GM18517 (cell line): ENCODE results near the gene NRF1.
"Not testable (repeated sequence)": the region's sequence is repeated elsewhere in the genome, so short reads cannot be mapped to it uniquely, and the experiment has no call there.

Experiments
- ATAC-seq: cut with Tn5 transposase; IDR thresholded peaks from one replicate; pipeline ENCODE4 v1.9.1; 2021; ENCODE audit warnings: mild to moderate bottlenecking, moderate library complexity; ENCODE audit not compliant: unreplicated experiment

NRF1 gene

DNA sequence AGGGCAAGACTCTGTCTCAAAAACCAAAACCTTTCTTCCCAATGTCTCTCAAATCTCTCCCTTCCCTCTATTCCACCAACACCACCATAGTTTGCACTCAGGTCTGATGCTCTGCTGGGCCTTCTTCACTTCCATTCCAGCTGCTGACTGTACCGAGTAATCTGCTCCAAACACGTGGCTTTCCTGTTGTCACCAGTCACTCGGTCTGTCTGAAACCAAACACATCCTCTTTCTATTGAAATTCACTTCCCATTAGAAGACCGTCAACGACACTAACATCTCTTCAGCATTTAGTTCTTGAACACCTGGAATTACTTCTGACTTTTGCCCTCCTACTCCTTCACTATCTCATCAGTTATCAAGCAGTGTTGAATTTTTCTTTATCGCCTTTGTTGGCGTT lies 4.7 kb upstream of the NRF1 start:
- no peak for ATAC-seq

DNA sequence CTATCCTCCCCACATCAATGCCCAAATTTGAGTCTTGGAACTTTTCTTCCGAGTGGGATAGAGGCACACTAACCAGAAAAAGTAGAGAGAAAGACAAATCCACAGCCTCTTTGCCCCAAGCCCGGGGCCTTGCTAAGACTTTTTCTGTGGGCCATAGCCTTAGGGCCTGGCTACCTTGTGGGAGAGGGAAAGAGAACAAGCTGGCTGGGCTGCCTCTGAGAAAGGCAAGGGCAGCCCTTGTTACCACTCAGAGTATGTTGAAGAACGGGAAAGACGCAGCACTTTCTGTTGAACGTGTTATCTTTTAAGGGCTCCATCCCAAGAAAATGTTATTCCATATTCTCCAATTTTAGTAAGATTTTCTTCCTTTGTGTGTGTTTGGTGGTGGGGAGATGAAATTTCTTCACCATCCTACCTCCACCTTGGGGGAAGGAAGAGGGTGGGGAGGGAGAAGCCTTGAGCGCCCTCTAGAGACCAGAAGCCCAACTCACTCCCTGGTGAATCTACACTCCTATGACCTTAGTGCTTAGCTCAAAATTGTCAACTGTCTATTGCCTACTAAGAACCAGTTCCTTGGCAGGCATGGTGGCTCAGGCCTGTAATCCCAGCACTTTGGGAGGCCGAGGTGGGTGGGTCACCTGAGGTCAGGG lies 3.9 kb upstream of the NRF1 start:
- ATAC-seq: no peak

DNA sequence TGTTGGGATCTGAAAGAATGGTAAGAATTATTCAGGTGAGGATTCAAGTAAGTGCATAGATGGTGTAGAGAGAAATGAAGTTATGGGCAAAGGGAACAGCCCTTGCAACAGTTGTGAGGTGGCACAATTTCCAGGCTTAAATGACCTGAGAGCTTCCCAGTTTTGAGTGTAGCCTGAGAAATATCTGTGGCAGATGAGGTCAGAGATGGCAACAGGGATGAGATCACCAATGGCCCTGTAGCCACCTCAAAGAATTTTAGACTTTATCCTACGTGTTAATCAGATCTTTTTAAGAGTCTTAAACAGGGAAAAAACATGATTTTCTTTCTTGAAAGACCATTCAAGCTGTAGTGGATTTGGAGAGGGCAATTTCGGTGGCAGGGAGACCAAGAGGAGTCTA lies 1.9 kb upstream of the NRF1 start:
- no peak for ATAC-seq

DNA sequence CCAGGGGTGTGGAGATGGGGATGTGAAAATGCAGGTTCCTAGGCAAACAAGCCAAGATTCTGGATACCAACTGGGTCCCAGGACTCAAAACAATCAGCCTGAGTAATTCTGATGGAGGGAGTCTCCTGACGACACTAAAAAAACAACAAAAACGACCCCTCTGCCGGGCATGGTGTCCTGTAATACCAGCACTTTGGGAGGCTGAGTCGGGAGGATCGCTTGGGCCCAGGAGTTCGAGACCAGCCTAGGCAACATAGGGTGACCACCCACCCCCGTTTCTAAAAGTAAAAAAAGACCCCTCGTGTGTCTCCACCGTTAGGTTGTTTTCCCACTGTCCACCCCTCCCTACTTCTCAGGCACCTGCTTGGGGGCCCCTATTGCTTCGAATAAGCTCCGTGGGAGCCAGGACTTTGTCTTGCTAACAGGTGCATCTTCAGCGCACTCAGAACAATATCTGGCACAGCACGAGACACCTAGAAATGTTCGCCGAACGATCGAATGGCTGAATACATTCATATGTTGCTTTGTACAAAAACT lies 743 bp upstream of the NRF1 start:
- no peak for ATAC-seq

DNA sequence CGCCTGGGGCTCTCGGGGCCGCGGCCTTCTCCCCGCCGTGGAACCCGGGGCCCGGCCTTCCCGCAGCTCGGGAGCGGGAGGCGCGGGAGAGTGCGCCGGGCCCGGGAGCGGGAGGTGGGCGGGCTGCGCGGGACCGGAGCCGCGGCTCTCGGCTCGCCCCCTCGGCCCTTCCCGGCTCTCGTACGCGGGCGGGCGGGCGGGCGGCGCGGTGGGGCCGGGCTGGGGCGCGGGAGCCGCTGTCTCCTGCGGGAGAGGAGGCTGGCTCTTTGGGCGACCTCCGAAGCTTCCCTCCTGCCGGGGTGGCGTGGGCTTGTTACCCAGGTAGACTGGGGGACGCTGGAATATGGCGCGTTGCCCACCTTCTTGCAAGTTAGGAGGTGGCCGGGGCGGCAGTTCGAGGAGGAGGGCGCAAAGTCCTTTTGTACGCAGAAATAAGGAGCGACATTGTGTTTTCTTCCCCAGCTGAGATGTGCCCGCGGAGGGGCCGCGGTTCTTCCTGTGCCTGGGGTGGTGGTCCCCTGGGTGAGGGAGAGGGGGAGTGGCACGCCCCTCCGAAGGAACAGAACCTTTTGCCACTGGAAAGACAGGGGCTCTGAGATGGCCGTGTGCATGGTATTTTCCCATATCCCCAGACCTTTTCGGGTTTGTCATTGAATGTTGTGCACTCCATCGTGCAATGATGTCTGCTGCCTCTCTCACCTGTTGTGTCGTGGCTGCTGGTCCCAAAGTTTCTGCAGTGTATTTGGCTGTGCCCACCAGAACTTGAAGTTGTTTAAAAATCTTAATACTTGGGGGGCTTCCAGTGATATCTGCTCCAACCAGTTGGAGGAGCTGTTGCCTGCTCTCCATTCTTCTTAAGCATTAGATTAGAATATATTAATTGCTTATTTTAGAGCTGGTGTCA lies 844 bp downstream of the NRF1 start:
- ATAC-seq: peak; percentile 5

DNA sequence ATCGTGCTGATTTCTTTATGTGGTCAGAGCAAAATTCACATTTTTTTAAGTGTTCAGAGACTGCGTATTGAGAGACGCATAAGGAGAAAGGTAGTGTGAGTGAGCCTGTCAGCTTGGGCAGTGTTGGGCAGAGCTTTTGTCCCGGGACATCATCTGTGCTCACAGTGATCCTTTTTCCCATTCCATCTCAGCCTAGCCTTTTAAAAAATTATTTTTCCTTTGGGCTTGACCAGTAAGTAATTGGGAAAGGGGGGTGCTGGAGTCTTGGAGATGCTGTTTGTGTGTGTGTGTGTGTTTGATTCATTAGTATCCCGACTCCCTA lies 1.5 kb downstream of the NRF1 start:
- ATAC-seq: no peak

DNA sequence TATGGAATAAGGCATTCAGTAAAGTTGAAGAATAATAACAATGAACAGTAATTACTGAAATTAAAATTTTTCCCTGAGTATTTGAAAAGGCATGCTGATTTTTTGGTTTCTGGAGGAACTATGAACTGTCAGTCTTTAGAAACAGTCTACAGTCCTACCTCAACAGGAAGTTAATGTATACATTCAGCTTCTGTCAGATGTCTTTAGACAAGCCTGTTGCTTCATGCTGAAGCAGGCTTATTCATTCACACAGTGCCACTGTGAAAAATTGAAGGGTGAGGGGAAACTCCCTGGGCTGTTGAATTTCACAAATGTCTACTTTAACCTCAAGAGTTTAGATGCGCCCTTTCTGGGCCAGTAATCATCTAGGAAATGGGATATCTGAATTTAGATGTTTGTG lies 3.5 kb downstream of the NRF1 start:
- peak; percentile 36 for ATAC-seq

DNA sequence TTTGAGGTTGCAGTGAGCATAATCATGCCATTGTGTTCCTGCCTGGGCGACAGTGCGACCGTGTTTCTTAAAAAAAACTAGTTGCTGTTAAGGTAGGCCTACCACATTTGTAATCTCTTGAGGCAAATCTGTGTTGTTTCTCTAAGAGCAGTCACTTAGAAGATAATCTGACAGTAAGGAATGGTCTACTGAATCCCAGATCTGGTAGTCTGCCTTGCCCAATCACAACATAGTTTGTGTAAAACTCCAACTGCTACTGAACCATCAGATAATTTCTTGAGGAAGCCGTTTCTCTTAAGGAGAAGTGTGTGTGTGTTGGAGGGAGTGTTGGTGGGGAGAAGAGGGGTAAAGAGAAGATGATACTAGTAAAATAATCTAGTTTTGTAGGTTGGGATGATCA lies 5.0 kb downstream of the NRF1 start:
- ATAC-seq: no peak

DNA sequence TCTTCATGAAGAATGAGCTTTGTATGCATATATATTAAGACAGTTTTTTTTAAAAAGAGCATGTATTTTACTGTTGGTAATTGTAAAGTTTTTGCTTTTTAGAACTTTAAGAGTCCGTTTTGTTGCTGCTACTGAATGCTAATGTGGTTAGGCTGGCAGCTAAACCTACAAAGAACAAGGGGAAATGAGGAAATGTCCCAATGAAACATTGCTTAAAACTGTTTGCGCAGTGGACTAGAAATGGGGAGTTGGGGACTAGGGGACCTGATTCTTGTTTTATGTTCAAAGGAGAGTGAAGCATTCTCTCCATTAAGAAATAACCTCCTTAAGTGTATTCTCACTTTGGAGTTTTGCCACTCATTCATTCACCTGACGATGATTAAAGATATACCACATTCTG lies 5.7 kb downstream of the NRF1 start:
- no peak for ATAC-seq

DNA sequence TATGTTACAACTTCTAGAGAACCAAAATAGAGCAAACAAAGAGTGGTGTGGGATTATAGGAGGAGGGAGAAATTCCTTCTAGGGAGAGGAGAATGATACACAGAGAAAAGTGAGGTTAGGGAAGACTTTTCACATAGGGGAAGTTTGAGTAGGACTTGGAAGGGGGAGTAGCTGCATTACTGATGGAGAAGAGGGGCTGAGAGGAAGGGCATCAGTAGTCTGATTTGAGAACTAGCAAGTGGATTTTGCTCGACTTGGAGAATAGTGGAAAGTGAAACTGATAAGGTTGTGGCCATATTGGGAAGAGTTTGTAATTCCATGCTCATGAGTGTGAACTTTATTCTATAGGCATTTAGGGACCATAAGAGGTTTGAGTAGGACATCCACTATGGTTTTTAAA lies 6.1 kb downstream of the NRF1 start:
- ATAC-seq: no peak

DNA sequence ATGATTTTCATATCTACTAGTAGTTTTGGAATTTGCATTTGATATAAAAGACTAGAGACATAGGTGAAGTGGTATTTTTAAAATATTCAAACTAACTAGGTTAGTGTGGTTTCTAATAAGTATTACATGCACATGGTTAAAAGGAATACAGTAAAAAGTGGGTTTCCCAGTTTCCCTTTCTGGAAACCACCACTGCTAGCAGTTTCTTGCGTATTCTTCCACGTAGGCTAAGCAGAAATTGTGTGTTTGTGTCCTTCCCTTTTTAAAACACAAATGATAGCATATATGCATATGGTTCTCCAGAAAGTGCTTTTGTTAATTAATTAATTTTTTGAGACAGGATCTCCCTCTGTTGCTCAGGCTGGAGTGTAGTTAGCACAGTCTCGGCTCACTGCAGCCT lies 15.4 kb downstream of the NRF1 start:
- ATAC-seq: no peak

DNA sequence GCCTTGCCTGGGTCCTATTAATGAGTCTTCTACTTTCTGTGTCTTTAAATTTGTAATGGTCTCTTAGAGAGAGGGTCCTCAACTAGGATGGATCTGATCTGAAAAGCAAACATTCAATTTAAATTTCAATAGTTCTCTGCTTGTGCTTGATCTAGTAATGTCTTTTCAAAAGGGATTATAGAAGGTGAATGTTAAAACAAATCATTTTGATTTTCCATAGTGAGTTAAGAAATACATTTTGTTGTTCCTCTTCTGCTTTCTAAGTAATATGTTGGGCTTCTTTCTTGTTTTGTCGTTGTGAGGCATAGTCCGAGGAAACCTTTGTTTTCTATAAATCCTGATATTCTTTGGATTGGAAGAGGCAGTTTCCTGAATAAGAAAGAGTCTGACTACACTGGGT lies 18.8 kb downstream of the NRF1 start:
- ATAC-seq: no peak

DNA sequence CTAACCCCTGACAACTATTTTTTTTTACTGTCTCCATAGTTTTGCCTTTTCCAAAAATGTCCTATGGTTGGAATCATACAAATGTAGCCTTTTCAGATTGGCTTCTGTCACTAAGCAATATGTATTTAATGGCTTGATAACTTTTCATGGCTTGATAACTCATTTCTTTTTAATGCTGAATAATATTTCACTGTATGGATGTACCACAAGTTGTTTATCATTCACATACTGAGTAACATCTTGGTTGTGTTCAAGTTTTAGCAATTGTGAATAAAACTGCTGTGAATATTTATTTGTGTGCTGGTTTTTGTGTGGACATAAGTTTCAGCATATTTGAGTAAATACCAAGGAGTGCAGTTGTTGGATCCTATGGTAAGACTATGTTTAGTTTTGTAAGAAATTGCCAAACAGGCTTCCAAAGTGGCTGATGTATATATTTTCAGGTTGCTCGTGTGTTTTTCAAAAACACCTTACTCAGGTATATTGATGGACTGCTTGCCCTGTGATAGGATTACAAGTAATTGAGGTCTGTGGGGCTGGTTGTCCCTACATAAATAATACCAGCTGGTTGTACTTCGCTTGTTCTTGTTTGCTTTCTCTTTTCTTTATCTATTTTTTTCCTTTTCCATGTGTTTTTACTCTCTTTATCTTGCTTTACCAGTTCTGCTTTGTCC lies 23.0 kb downstream of the NRF1 start:
- no peak for ATAC-seq

DNA sequence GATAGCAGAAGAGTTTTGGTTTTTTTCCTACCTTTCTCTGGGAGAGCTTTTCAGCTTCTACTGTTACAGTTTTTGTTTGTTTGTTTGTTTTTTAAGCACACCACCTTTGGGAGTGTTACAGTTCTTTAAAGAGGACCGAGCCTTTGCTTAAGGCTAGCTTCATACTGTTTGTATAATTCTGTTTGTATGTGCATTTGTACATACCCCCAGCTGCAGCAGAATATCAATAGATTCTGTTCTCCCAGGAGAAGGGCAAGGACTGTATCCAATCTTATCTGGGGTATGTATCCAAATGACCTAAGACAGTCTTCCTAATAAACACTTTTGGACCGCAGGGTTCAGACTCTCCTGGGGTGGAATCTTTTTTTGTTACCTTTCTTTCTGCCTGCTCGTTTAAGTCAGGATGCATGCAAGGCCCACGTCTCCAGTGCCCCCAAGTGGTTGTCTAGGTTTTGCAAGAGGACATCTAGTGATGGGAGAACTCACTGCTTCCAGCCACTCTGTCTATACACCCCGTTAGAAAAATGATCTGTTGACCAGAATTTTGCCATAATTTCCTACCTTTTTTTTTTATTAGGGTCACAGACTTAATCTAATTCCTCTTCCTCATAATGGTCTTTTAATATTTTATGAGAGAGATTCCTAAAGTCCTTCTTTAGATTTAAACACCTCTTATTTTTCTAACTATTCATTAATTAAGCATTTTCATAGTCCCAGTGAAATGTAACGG lies 23.9 kb downstream of the NRF1 start:
- peak; percentile 87 for ATAC-seq

DNA sequence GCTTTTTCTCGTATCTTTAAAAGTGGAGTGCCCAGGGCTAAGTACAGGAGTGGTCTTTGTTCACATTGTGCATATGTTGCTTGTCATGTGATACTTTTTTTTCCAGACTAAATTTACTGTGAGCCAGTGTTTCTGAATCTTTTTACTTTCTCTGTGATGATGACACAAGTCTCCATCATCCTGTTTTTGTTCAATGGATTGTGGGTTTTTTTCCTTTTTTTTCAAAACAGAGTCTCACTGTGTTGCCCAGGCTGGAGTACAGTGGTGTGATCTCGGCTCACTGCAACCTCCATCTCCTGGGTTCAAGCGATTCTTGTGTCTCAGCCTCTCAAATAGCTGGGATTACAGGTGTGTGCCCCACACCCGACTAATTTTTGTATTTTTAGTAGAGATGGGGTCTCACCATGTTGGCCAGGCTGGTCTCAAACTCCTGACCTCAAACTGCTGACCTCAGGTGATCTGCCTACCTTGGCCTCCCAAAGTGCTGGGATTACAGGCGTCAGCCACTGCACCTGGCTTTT lies 24.6 kb downstream of the NRF1 start:
- ATAC-seq: not testable (repeated sequence)

DNA sequence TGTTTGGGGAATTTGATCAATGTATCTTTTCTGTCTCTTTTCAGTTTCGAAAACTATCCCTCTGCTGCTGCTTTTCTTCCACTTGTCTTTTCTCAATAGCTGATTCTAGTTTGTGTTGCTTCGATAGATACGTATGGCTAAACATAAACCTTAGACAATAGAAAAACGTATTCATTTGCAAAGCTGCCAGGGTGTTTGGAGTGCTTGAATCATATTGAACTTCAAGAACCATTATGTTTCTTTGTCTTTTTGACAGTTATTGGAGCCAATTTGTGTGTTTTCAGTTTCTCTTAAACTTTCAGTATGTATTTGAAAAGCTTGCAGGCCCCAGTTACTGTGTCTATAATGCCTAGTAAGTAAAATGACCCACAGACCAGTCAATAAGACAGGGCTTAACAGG lies 25.1 kb downstream of the NRF1 start:
- no peak for ATAC-seq

DNA sequence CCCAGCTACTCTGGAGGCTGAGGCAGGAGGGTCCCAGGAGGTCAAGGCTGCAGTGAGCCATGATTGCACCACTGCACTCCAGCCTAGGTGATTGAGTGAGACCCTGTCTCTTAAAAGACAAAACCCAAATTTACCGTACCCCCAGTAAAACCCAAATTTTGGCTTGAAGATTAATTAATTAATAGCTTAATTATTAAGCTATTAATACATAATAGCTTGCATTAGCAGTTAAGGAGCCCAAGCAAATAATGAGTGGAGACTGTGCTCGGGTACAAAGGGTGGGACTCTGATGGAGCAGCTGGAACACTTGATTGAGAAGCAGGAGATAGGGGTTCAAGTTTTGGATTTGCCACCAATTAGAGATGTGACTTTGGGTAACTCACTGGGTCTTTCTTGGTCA lies 28.9 kb downstream of the NRF1 start:
- no peak for ATAC-seq

DNA sequence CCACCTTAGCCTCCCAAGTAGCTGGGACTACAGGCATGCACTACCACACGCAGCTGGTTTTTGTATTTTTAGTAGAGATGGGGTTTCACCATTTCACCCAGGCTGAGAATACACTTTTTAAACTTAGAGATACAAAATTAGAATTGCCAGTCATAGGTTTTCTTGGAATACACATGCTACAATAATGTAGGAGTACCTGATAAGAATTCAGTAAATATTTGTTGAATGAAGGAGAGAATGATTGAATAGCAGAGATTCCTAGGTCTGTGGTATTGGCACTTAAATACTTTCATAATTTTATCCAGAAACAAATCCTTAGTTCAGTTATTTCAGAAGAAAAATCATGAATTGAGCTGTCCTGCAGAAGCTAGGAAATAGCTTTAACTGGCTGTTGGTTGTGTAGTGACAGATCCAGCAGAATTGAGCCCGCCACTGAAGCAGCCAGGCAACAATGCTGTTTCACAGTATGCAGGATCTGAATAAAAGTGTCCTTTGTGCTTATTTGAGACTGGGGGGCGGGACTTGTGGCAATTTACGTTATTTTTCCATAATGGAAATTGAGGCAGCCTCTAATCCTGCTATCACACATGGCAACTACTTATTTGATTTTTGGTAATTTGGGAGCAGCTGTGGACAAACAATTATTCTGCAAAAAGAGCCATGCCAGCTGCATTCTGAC lies 31.5 kb downstream of the NRF1 start:
- no peak for ATAC-seq

DNA sequence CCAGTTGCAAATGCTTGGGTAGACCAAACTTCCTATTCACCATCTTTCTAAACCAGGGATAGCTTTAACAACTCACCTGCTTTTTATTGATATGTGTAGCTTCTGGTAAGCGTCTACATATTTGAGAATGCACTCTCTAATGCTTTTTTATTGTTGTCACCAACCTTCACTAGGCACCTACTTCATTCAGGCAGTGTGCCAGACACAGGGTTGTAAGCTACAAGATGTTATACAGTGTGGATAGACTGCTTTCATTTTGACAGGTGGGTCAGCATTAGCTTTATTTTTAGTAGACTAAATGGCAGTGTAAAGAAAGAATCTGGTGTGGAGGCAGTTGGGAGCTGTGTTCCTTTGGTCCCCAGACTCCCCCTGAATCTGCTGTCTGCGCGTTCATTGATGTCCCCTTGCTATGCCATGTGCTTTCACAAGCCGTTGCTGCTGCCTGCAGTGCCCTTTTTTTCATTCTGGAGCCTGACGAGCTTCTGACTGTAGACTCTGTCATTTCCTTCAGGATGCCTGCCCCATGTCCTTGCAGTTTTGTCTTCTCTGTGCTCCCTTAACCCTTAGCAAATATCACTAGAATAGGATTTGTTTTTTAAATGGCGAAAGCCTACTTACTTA lies 32.1 kb downstream of the NRF1 start:
- ATAC-seq: no peak

DNA sequence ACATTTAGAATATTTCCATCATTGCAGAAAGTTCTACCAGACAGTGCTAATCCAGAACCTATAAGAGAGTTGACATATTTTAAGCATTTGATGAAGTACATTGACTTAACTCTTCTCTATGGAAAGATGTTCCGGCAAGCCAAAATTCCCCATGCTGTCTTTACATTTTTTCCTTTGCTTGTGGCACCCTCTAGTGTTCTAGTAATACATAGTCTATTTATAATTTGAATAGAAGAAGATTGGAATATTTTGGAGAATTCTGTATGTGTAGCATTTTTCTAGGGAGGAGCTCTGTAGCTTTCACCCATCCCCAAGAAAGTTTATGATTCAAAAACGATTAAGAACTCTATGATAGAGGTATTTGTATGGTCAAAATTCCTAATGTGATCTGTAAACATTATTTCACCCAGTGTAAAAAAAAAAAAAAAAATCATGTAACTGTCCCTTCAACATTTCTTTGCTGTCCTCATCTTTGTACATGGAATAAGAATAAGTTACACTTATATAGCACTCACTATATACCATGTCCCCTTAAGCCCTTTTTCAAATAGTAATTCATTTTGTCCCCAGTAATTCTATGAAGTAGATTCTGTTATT lies 33.2 kb downstream of the NRF1 start:
- ATAC-seq: no peak
